ENCODE results near the gene RC3H2. TPM values are rescaled to one million over a fixed set of nuclear protein-coding genes. Genes with fewer than 3 reads are reported as not detected.
"Not testable (repeated sequence)": the region's sequence is repeated elsewhere in the genome, so short reads cannot be mapped to it uniquely, and the experiment has no call there.

The RC3H2 gene
- total and polyA plus RNA-seq, 7 donors: 5.6 to 33.7 (median 24.8) TPM

GRCh38 chr9:122918310-122918709 is 13.2 kb upstream of the RC3H2 start:
- 86 to 91% (median 91%) methylated on average over 2 of the region's 2 CpGs for WGBS, 3 donors
- intact Hi-C loops (cut with DNase I): no loop called here
- ATAC-seq: no peak
- no peak for TF ChIP-seq CTCF (IDR thresholded peaks at IDR 0.05)
- DNase-seq: no peak
- Histone ChIP-seq H3K27ac (no peak overlapping the region), H3K4me1 (no peaks in the 10 kb centered on the region), H3K36me3 (ENCODE audit: insufficient read depth in 1 of 2, low read depth in 1 of 2) (peaks cover 0 to 31% of the 10 kb centered on the region in 2 donors), H3K9me3 (no peaks in the 10 kb centered on the region), H3K4me3 (no peak overlapping the region), H3K27me3 (ENCODE audit: insufficient read depth in 3 of 3, low read length in 2 of 3) (no peaks in the 10 kb centered on the region)

- no peak for TF ChIP-seq CTCF (IDR thresholded peaks at IDR 0.05)
- H3K9me3 ChIP-seq: no peaks in the 10 kb centered on the region
- peak within 1 kb of the TSS; percentile 78 for H3K27ac ChIP-seq
- H3K4me3 ChIP-seq: peak within 1 kb of the TSS; percentile 83
- DNase-seq: peak; percentile 71 to 80
- H3K27me3 ChIP-seq (ENCODE audit: insufficient read depth in 3 of 3, low read length in 2 of 3): no peaks in the 10 kb centered on the region
- WGBS, 3 donors: 0 to 1% (median 0%) methylated on average over 35 of the region's 35 CpGs
- peak; percentile 94 to 99 (median 96) for ATAC-seq
- intact Hi-C loops (cut with DNase I): no loop called here
- H3K36me3 ChIP-seq (ENCODE audit: insufficient read depth in 1 of 2, low read depth in 1 of 2): peaks cover 0 to 27% of the 10 kb centered on the region in 2 donors
- no peaks in the 10 kb centered on the region for H3K4me1 ChIP-seq
These were observed 8.0 kb upstream of the RC3H2 start, which contains the start of gene ZBTB6 for GRCh38 chr9:122912964-122913673. Gene ZBTB6, minus strand, starts transcription at chr9:122913323. Its CDS starts 1,251 bp downstream, at chr9:122912072.

- ATAC-seq: no peak
- 2 to 5% (median 3%) methylated on average over 9 of the region's 9 CpGs for WGBS, 3 donors
- intact Hi-C loops (cut with DNase I): no loop called here
These were observed 7.5 kb upstream of the RC3H2 start for GRCh38 chr9:122912671-122912963.

GRCh38 chr9:122906122-122906521 is 963 bp upstream of the RC3H2 start:
- WGBS, 3 donors: 93 to 96% (median 96%) methylated on average over 16 of the region's 16 CpGs
- H3K4me1 ChIP-seq: peaks cover 20% of the 10 kb centered on the region
- peaks cover 0 to 21% of the 10 kb centered on the region in 2 donors for H3K36me3 ChIP-seq (ENCODE audit: insufficient read depth in 1 of 2, low read depth in 1 of 2)
- DNase-seq; H3K4me3 ChIP-seq; intact Hi-C loops (cut with DNase I); H3K27ac ChIP-seq; ATAC-seq; H3K27me3 ChIP-seq (ENCODE audit: insufficient read depth in 3 of 3, low read length in 2 of 3); H3K9me3 ChIP-seq: not testable (repeated sequence)

More at GRCh38 chr9:122912671-122912963, 7.5 kb upstream of the RC3H2 start:
- Histone ChIP-seq H3K36me3 (ENCODE audit: insufficient read depth in 1 of 2, low read depth in 1 of 2) (peaks cover 0 to 27% of the 10 kb centered on the region in 2 donors), H3K4me3 (peak overlapping the region; percentile 83), H3K27ac (peak overlapping the region; percentile 78), H3K27me3 (ENCODE audit: insufficient read depth in 3 of 3, low read length in 2 of 3) (no peaks in the 10 kb centered on the region), H3K4me1 (no peaks in the 10 kb centered on the region), H3K9me3 (no peaks in the 10 kb centered on the region)
- TF ChIP-seq CTCF (IDR thresholded peaks at IDR 0.05): no peak
- no peak for DNase-seq

GRCh38 chr9:122904466-122904822 is 715 bp downstream of the RC3H2 start:
- Histone ChIP-seq H3K4me3 (peak overlapping the region; percentile 84), H3K36me3 (ENCODE audit: insufficient read depth in 1 of 2, low read depth in 1 of 2) (peaks cover 0 to 4% of the 10 kb centered on the region in 2 donors), H3K27ac (peak overlapping the region; percentile 87), H3K27me3 (ENCODE audit: insufficient read depth in 3 of 3, low read length in 2 of 3) (no peaks in the 10 kb centered on the region), H3K4me1 (peaks cover 31% of the 10 kb centered on the region), H3K9me3 (no peaks in the 10 kb centered on the region)
- 0 to 1% (median 0%) methylated on average over 8 of the region's 8 CpGs for WGBS, 3 donors
- peak in 1 of 2 donors; percentile 17 for DNase-seq
- peak; percentile 14 to 50 (median 28) for ATAC-seq
- TF ChIP-seq CTCF (IDR thresholded peaks at IDR 0.05): no peak
- intact Hi-C loops (cut with DNase I): loop anchor here in 1 of 2 donors (5.0 kb wide), 1 partner anchor 38 kb away; the partner anchor contains the start of gene RABGAP1

Data from psoas muscle (tissue), 8 donors.